Neural cell (in vitro differentiated cells): ENCODE measurements around the gene SORCS1. TPM values are rescaled to one million over a fixed set of nuclear protein-coding genes. Genes with fewer than 3 reads are reported as not detected.

Experiments used
- H2AFZ ChIP-seq: fragments of 200-600, 300-800 bp; sonication (generic), shearing (Covaris generic); 2 replicates; pipeline ENCODE4 v1.6.0; 2014; ENCODE audit warnings: low read depth, mild to moderate bottlenecking, antibody characterized with exemption, low read length, moderate library complexity
- H3F3A ChIP-seq: fragments of 200-600 bp; shearing (Covaris generic); 2 replicates; pipeline ENCODE4 v1.6.1; 2016; ENCODE audit warnings: mild to moderate bottlenecking, moderate library complexity, mixed read lengths, antibody characterized with exemption, low read length; ENCODE audit not compliant: insufficient read depth, poor library complexity, severe bottlenecking
- H3K27ac ChIP-seq: fragments of 200-600, 300-800 bp; sonication (generic), shearing (Covaris generic); 2 replicates; pipeline ENCODE4 v1.5.1; 2014; ENCODE audit warnings: mild to moderate bottlenecking, low read length, moderate library complexity
- H3K27me3 ChIP-seq: fragments of 300-800, 200-600 bp; sonication (generic), shearing (Covaris generic); 2 replicates; pipeline ENCODE4 v1.6.0; 2014; ENCODE audit warnings: mild to moderate bottlenecking, low read depth, low read length, moderate library complexity; ENCODE audit not compliant: insufficient read depth
- H3K36me3 ChIP-seq: fragments of 300-800, 200-600 bp; sonication (generic), shearing (Covaris generic); 2 replicates; pipeline ENCODE4 v1.5.1; 2014; ENCODE audit warnings: mild to moderate bottlenecking, antibody characterized with exemption, low read length, moderate library complexity; ENCODE audit not compliant: insufficient read depth
- H3K4me2 ChIP-seq: fragments of 300-800, 200-600 bp; sonication (generic), shearing (Covaris generic); 2 replicates; pipeline ENCODE4 v1.6.0; 2014; ENCODE audit warnings: mild to moderate bottlenecking, low read length
- H3K4me3 ChIP-seq: fragments of 300-800, 200-600 bp; sonication (generic), shearing (Covaris generic); 2 replicates; pipeline ENCODE4 v1.5.1; 2014; ENCODE audit warnings: mild to moderate bottlenecking, low read length, moderate library complexity
- H3K79me2 ChIP-seq: fragments of 200-600 bp; shearing (Covaris generic); replicated peaks from 2 replicates; pipeline ENCODE4 v1.6.0; 2014; ENCODE audit warnings: mild to moderate bottlenecking, low read length, moderate library complexity; ENCODE audit not compliant: insufficient read depth
- H3K9ac ChIP-seq: fragments of 300-800, 200-600 bp; sonication (generic), shearing (Covaris generic); 2 replicates; pipeline ENCODE4 v1.6.1; 2016; ENCODE audit warnings: mild to moderate bottlenecking, low read length, mixed read lengths
- H3K9me2 ChIP-seq: fragments of 200-600 bp; shearing (Covaris generic); 2 replicates; pipeline ENCODE4 v1.6.1; 2016; ENCODE audit warnings: mild to moderate bottlenecking, low read length, mixed read lengths; ENCODE audit not compliant: insufficient read depth
- H3K9me3 ChIP-seq: fragments of 200-600, 300-800 bp; sonication (generic), shearing (Covaris generic); 2 replicates; pipeline ENCODE4 v1.6.1; 2016; ENCODE audit warnings: mild to moderate bottlenecking, mixed run types, low read length, moderate library complexity, mixed read lengths
- H4K20me1 ChIP-seq: fragments of 200-600 bp; shearing (Covaris generic); 2 replicates; pipeline ENCODE4 v1.6.1; 2016; ENCODE audit warnings: mild to moderate bottlenecking, mixed run types; ENCODE audit not compliant: insufficient read depth
- CTCF ChIP-seq: fragments of 450-650 bp; IDR thresholded peaks from 2 replicates; pipeline ENCODE4 v1.5.1; 2014; ENCODE audit warnings: antibody characterized with exemption, mild to moderate bottlenecking, moderate library complexity; ENCODE audit not compliant: poor library complexity, severe bottlenecking
- EP300 ChIP-seq: fragments of 450-650 bp; conservative IDR thresholded peaks from 2 replicates; pipeline ENCODE4 v1.6.1; 2014; ENCODE audit warnings: antibody characterized with exemption, mild to moderate bottlenecking, moderate library complexity; ENCODE audit not compliant: poor library complexity, severe bottlenecking
- EZH2 ChIP-seq: fragments of 200-600, 300-800 bp; shearing (Covaris generic), sonication (generic); IDR thresholded peaks from 2 replicates; pipeline ENCODE4 v1.6.1; 2014; ENCODE audit warnings: antibody characterized with exemption, low read length, borderline replicate concordance, mild to moderate bottlenecking; ENCODE audit not compliant: insufficient read depth, poor library complexity, severe bottlenecking
- MXI1 ChIP-seq: fragments of 450-650 bp; conservative IDR thresholded peaks from 2 replicates; pipeline ENCODE4 v1.6.1; 2014; ENCODE audit warnings: antibody characterized with exemption, mild to moderate bottlenecking; ENCODE audit not compliant: poor library complexity, severe bottlenecking
- POLR2AphosphoS5 ChIP-seq: IDR thresholded peaks from 2 replicates; pipeline ENCODE4 v1.6.1; 2012
- RAD21 ChIP-seq: fragments of 450-650 bp; conservative IDR thresholded peaks from 2 replicates; pipeline ENCODE4 v1.6.1; 2014; ENCODE audit warnings: antibody characterized with exemption, mild to moderate bottlenecking, moderate library complexity
- REST ChIP-seq: IDR thresholded peaks from 2 replicates; pipeline ENCODE4 v1.6.1; 2012; ENCODE audit warnings: borderline replicate concordance
- SMC3 ChIP-seq: fragments of 450-650 bp; conservative IDR thresholded peaks from 2 replicates; pipeline ENCODE4 v1.6.1; 2014; ENCODE audit warnings: antibody characterized with exemption, mild to moderate bottlenecking, moderate library complexity; ENCODE audit not compliant: poor library complexity
- TAF1 ChIP-seq: IDR thresholded peaks from 2 replicates; pipeline ENCODE4 v1.6.1; 2012; ENCODE audit warnings: low read depth
- polyA plus RNA-seq: library from polyadenylated mRNA; depleted of rRNA; stranded (reverse); fragments of >200 nt; gene quantifications from 2 replicates; pipeline ENCODE4 v1.2.3, GENCODE V29; 2014

The SORCS1 gene
- polyA plus RNA-seq, 1 donor from 2014 or later = 27.0 TPM

- H3F3A ChIP-seq = no peaks in the 10 kb centered on the region
- H3K9ac ChIP-seq = no peak overlapping the region
- no peaks in the 10 kb centered on the region for H3K36me3 ChIP-seq
- no peak overlapping the region for H3K27ac ChIP-seq
- TF ChIP-seq POLR2AphosphoS5 = no peak
- no peak for TF ChIP-seq TAF1
- no peak for TF ChIP-seq SMC3
- TF ChIP-seq EP300 = no peak
- no peaks in the 10 kb centered on the region for H3K9me3 ChIP-seq
- H3K4me2 ChIP-seq = no peak overlapping the region
- no peaks in the 10 kb centered on the region for H3K79me2 ChIP-seq
- H4K20me1 ChIP-seq = no peaks in the 10 kb centered on the region
- H3K9me2 ChIP-seq = no peaks in the 10 kb centered on the region
- no peak overlapping the region for H3K4me3 ChIP-seq
- no peaks in the 10 kb centered on the region for H3K27me3 ChIP-seq
- no peak overlapping the region for H2AFZ ChIP-seq
Observed at GRCh38 chr10:106788982-106789381, 375.5 kb downstream of the SORCS1 start.

- no peaks in the 10 kb centered on the region for H3K36me3 ChIP-seq
- H3K9me3 ChIP-seq = no peaks in the 10 kb centered on the region
- no peak overlapping the region for H3K27ac ChIP-seq
- no peak overlapping the region for H3K4me3 ChIP-seq
- no peaks in the 10 kb centered on the region for H3K9me2 ChIP-seq
- H4K20me1 ChIP-seq = no peaks in the 10 kb centered on the region
- no peak overlapping the region for H2AFZ ChIP-seq
- H3F3A ChIP-seq = no peaks in the 10 kb centered on the region
- TF ChIP-seq CTCF = no peak
- no peak for TF ChIP-seq TAF1
- TF ChIP-seq SMC3 = no peak
- TF ChIP-seq EP300 = no peak
- TF ChIP-seq MXI1 = no peak
- TF ChIP-seq EZH2 = no peak
- TF ChIP-seq RAD21 = no peak
- TF ChIP-seq REST = no peak
- TF ChIP-seq POLR2AphosphoS5 = no peak
- no peaks in the 10 kb centered on the region for H3K79me2 ChIP-seq
- H3K4me2 ChIP-seq = no peak overlapping the region
- H3K27me3 ChIP-seq = no peaks in the 10 kb centered on the region
- H3K9ac ChIP-seq = no peak overlapping the region
Observed at GRCh38 chr10:106785528-106785927, 379.0 kb downstream of the SORCS1 start.

- Histone ChIP-seq H4K20me1 (no peaks in the 10 kb centered on the region), H3K9me3 (no peaks in the 10 kb centered on the region), H3K27ac (no peak overlapping the region), H3K4me2 (no peak overlapping the region), H3K79me2 (no peaks in the 10 kb centered on the region), H3F3A (no peaks in the 10 kb centered on the region), H3K36me3 (no peaks in the 10 kb centered on the region), H3K27me3 (no peaks in the 10 kb centered on the region), H3K9me2 (no peaks in the 10 kb centered on the region), H2AFZ (no peak overlapping the region), H3K4me3 (no peak overlapping the region), H3K9ac (no peak overlapping the region)
- TF ChIP-seq SMC3 = no peak
- no peak for TF ChIP-seq RAD21
- TF ChIP-seq EZH2 = no peak
- TF ChIP-seq REST = no peak
Observed at GRCh38 chr10:106780632-106781031, 383.9 kb downstream of the SORCS1 start.
